Measurements from ENCODE around the gene RTTN.

Gene RTTN

DNA sequence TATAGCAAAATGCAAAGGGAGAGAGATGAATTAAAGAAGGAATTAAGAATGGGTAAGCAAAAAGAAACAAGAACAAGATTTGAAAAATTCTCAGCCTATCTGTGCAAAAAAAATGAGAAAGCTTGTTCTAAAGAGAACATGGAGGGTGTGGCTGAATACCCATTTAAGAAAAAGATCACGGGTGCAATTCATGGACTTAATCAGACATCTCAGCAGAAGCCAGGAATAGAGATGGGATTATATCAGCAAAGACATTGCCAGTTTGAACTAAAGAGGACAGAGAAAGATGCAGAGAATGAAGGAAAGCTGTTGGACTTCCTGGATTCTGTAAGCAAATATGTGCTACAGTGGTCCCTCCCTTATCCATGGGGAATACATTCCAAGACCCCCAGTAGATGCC, 115.6 kb downstream of the RTTN start:
- no peak for ATAC-seq
- TF ChIP-seq ISL1 (CRISPR knock-in tag; IDR thresholded peaks at IDR 0.05), result no peak
- TF ChIP-seq ZNF70 (CRISPR knock-in tag; IDR thresholded peaks at IDR 0.05), result no peak

DNA sequence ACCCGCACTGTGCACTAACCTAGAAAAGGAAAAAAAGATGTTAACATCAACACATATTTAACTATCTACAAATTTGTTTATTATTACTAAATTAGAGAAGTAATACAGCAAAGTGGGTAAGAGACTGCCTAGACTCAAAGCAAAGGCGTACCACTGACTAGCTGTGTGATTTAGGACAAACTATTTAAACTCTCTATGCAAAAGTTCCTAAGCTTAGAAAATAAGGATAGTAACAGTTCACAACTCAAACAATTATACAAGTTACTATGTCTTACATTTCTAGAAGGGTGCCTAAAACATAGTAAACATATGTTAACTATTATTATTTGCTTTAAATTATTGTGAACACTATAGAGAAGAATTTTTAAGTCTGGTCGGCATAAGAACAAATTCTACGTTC, 119.4 kb downstream of the RTTN start:
- no peak for TF ChIP-seq ZNF8 (CRISPR knock-in tag; IDR thresholded peaks at IDR 0.05)
- no peak for TF ChIP-seq ZNF565 (CRISPR knock-in tag; conservative IDR thresholded peaks at IDR 0.05; ENCODE audit: low read depth)
- TF ChIP-seq TSHZ2 (CRISPR knock-in tag; IDR thresholded peaks at IDR 0.05), result no peak
- no peak for TF ChIP-seq POU6F1 (CRISPR knock-in tag; IDR thresholded peaks at IDR 0.05; ENCODE audit: borderline replicate concordance, low read depth)
- TF ChIP-seq ESRRG (CRISPR knock-in tag; IDR thresholded peaks at IDR 0.05), result no peak
- no peak for TF ChIP-seq ISL1 (CRISPR knock-in tag; IDR thresholded peaks at IDR 0.05)
- no peak for TF ChIP-seq TOX (CRISPR knock-in tag; IDR thresholded peaks at IDR 0.05; ENCODE audit: borderline replicate concordance)
- TF ChIP-seq ZFP30 (CRISPR knock-in tag; IDR thresholded peaks at IDR 0.05), result no peak
- TF ChIP-seq CREB5 (CRISPR knock-in tag; IDR thresholded peaks at IDR 0.05; ENCODE audit: low read depth), result no peak
- TF ChIP-seq ZC3H10 (CRISPR knock-in tag; IDR thresholded peaks at IDR 0.05), result no peak
- TF ChIP-seq PPARA (CRISPR knock-in tag; IDR thresholded peaks at IDR 0.05; ENCODE audit: borderline replicate concordance), result no peak
- TF ChIP-seq SNAI2 (CRISPR knock-in tag; IDR thresholded peaks at IDR 0.05), result no peak
- TF ChIP-seq GLIS3 (CRISPR knock-in tag; IDR thresholded peaks at IDR 0.05), result no peak
- no peak for TF ChIP-seq RARB (CRISPR knock-in tag; IDR thresholded peaks at IDR 0.05)
- no peak for TF ChIP-seq CSRNP3 (CRISPR knock-in tag; IDR thresholded peaks at IDR 0.05)
- no peak for TF ChIP-seq ZNF70 (CRISPR knock-in tag; IDR thresholded peaks at IDR 0.05)
- no peak for ATAC-seq

GRCh38 chr18:70085641-70086040, 119.8 kb downstream of the RTTN start:
- ATAC-seq, result no peak
- TF ChIP-seq ZC3H10 (CRISPR knock-in tag; IDR thresholded peaks at IDR 0.05) (no peak), ISL1 (CRISPR knock-in tag; IDR thresholded peaks at IDR 0.05) (no peak), ZFP30 (CRISPR knock-in tag; IDR thresholded peaks at IDR 0.05) (no peak), ZFP3 (CRISPR knock-in tag; IDR thresholded peaks at IDR 0.05) (no peak), TOX (CRISPR knock-in tag; IDR thresholded peaks at IDR 0.05; ENCODE audit: borderline replicate concordance) (no peak), ZNF70 (CRISPR knock-in tag; IDR thresholded peaks at IDR 0.05) (no peak), OSR1 (CRISPR knock-in tag; IDR thresholded peaks at IDR 0.05) (no peak), ZNF565 (CRISPR knock-in tag; conservative IDR thresholded peaks at IDR 0.05; ENCODE audit: low read depth) (no peak), PATZ1 (CRISPR knock-in tag; IDR thresholded peaks at IDR 0.05; ENCODE audit: borderline replicate concordance) (no peak), CSDC2 (CRISPR knock-in tag; IDR thresholded peaks at IDR 0.05) (no peak), POU6F1 (CRISPR knock-in tag; IDR thresholded peaks at IDR 0.05; ENCODE audit: borderline replicate concordance, low read depth) (no peak), GLIS3 (CRISPR knock-in tag; IDR thresholded peaks at IDR 0.05) (no peak), CREB5 (CRISPR knock-in tag; IDR thresholded peaks at IDR 0.05; ENCODE audit: low read depth) (no peak), TCF4 (CRISPR knock-in tag; IDR thresholded peaks at IDR 0.05; ENCODE audit: borderline replicate concordance) (no peak), ARNTL (CRISPR knock-in tag; IDR thresholded peaks at IDR 0.05; ENCODE audit: borderline replicate concordance, low read depth) (no peak), SNAI2 (CRISPR knock-in tag; IDR thresholded peaks at IDR 0.05) (no peak), TSHZ2 (CRISPR knock-in tag; IDR thresholded peaks at IDR 0.05) (no peak), BACH2 (CRISPR knock-in tag; IDR thresholded peaks at IDR 0.05; ENCODE audit: borderline replicate concordance) (no peak)
